HG03139 (cell line): Measurements from ENCODE around the gene CHPF.

Experiments used
- ATAC-seq: cut with Tn5 transposase; IDR thresholded peaks from one replicate; pipeline ENCODE4 v1.9.1; 2021; ENCODE audit not compliant: unreplicated experiment

The CHPF gene

GRCh38 chr2:219514836-219515235 lies 28.8 kb downstream of the CHPF start:
- ATAC-seq = no peak

DNA sequence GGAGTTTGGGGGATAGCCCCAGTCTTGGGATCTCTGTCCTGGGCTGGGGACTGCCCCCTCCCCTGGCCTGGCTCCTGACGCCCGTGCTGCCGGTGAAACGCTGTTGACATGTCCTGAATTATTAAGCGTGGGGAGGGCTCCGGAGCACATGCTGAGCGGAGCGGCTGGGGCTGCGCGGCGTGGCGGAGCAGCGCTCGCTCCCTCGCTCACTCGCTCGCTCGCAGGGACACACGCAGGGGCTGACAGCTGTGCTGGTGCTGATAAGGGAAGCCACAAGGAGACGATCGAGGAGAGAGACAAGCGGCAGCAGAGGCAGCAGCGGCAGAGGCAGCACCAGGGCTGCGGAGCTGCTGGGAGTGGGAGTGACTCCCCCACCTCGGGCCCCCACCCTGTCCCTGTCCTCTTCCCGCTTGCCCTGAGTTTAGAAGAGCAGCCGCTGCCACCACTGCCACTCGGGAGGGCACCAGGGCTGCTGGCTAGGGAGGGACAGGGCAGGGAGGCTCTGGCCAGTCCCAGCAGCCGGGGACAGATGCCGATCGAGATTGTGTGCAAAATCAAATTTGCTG lies 29.3 kb downstream of the CHPF start, which contains the start of gene ASIC4:
ASIC4 (plus strand) TSS at position 287 of the 566 bp plus-strand sequence; CDS start at position 530, 243 bp downstream.
- no peak for ATAC-seq

DNA sequence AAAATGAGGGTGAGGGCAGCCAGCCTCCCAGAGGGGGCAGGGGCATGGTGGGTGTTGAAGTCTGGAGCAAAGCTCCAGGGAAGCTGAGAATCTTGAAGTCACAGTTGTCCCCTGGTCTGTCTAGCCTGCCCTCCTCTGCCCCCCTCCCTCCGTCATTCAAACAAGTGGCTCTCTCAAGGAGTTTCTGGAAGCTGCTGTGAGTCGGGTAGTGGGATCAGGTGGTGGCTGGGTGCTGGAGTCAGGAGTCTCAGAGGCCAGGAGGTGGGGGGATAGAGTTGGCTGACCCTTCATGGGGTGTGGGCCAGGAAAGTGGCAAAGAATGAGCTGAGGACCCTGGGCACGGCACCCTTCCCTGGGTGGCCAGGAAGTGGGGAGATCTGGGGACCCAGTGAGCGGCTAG lies 29.8 kb downstream of the CHPF start:
- no peak for ATAC-seq

DNA sequence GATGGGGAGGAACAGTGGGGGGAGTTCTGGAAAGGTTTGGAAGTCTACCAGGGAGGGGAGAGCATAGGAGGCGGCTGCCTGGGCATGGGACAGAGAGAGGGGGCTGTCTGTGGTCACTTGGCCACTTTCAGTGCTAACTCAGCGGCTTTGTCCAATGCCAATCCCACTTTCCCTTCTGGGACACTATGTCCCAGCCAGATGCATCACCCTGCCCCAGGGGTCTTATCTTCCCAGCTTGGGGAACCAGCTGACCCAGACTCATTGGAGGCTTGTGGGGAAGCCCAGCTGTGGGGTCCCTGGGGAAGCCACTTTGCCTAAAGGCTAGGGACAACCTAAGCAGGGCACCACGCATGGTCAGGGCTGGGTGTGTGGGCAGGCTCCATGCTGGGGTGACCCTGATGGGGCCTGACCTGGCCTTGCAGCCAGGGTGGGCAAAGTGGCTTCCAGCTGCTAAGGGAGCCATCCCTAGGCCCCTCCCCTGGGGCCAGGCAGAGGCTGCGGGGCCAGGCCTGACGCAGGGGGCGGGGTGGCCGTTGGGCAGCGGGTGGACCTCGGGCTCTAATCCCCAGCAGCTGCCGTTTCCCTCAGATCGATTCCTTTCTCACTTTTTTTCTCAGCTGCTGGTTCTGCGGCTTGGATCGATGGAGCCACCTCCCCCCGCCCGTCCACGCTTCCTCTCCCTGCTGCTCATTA lies 30.9 kb downstream of the CHPF start:
- no peak for ATAC-seq

GRCh38 chr2:219511547-219512325 lies 31.9 kb downstream of the CHPF start:
- ATAC-seq = no peak

GRCh38 chr2:219510512-219511135 lies 33.0 kb downstream of the CHPF start:
- ATAC-seq = no peak

DNA sequence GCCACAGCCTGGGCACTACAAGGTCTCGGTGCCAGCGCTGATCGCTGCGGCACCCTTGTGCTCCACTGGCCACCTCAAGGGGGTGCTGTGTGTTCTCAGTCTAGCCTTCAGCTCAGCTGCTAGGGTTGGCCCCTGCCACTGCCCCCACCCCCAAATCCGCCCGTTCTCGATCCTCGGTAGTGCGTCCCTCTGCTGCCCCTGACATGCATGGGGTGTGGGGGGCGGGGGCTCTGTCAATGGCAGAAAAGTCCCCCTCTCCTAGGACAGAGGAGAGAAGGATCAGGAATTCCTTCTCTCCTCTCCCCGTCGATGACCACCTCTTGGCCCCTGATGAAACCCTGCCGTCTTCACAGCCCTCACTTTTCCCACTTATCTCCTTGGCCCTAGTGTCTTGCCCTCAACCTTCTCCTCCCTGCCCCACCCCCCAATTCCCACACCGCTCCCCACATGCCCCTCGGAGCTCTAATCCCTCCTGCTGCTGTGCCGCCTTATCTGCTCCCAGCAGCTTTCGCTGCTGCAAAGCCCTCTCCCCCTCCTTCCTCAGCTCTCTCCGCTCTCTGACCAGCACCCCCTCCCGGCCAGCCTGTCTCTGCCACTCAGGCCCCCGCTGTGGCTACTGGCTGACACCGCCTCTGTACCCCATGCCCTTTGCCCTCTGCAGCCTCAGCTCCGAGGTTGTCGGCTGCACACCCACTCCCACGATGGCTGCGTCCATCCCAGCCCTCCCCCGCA lies 33.7 kb downstream of the CHPF start:
- peak; percentile 71 for ATAC-seq

DNA sequence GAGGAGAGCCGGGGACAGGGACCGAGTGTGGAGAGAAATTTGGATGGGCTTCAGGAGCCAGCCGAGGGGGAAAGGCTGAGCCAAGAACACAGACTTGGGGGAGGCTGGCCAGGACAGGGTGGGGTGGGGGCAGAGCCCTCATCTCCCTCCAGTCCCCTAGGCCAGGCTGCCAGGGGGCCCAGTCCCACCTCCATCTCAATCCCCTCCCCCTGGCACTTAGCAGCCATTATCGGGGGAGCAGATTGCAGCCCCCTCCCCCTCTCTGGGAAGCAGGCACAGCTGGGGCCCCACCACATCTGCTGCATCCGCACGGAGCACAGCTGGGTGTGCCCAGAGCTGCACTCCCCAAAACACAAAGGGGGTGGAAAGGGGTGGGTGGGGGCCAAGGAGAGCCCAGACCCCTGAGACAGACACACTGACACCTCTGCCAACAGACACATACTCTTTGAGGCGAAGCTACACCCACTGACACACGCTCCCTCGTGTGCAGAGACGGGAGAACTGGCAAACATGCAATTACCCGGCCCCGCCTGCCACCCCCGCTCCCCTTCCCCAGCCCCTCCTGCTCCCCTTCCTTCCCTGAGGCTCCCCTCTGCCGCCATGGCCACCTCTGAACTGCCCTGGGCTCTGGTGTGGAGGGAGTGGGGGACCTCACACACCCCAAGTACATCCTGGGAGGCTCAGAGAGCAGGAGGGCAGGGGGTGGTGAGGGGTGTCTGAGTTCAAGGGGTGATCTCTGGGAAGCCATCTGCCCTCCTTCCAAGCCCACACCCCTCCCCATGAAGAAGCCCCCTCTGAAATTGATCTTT lies 34.4 kb downstream of the CHPF start:
- no peak for ATAC-seq

- ATAC-seq = no peak
Measured at GRCh38 chr2:219508444-219508734, 35.2 kb downstream of the CHPF start.

GRCh38 chr2:219507581-219508443 lies 35.8 kb downstream of the CHPF start:
- no peak for ATAC-seq

GRCh38 chr2:219506802-219507526 lies 36.6 kb downstream of the CHPF start:
- ATAC-seq = no peak

- no peak for ATAC-seq
Measured at GRCh38 chr2:219506153-219506801, 37.3 kb downstream of the CHPF start.

GRCh38 chr2:219505585-219505984 lies 38.0 kb downstream of the CHPF start:
- ATAC-seq = no peak

DNA sequence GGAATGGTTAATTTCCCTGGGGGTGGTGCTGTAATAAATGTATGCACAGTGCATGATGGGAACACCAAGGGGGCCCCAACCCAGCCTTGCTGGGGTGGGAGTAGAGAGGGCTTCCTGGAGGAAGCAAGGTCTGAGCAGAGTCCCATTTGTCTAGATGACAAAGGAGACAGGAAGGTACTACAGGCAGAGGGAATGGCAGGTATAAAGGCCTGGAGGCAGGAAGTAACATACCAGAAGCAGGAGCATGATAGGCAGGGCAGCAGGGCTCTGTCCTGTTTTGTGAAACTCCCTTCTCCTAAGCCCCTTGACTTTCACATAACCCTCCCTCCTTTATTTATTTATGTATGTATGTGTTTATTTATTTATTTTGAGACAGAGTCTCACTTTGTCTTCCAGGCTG lies 41.0 kb downstream of the CHPF start:
- no peak for ATAC-seq

GRCh38 chr2:219501849-219502248 lies 41.8 kb downstream of the CHPF start:
- no peak for ATAC-seq

GRCh38 chr2:219500135-219500534 lies 43.5 kb downstream of the CHPF start:
- ATAC-seq = no peak

- no peak for ATAC-seq
Measured at GRCh38 chr2:219499555-219499954, 44.1 kb downstream of the CHPF start.

DNA sequence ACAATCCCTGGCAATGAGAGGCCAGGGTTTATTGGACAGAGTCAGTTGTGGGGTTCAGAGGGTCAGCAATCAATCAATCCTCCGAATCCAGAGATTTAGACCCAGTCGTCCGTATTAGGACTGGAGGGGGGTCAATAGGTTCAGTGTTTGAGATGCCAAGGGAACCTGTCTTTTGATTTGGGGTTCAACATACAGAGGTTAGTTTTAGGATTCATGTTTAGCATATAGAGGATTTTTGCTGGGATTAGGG lies 44.6 kb downstream of the CHPF start:
- no peak for ATAC-seq
